Activated gamma-delta T cell (primary cell): ENCODE results near the gene CSTPP1.

Source experiments
- DNase-seq: peaks from one replicate; lab custom pipeline; 2025; lab: John Stamatoyannopoulos, UW

Gene CSTPP1

DNA sequence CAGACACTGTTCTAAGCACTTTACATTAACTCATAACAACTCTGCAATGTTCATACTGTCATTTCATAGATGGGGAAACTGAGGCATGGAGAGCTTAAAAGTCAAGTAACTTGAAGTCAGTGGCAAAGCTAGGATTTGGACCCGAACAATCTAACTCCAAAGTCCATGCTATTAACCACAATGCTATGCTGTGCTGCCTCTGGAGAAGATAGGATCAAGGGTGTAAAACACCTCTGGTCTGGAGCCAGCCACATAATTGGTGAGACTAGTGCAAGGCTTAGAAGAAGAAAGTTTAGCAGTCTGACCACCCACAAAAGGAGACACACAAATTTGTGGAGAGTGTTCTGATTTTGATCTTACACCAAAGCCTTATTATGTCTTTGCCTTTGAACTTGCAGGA is 196.4 kb downstream of the CSTPP1 start:
- DNase-seq: no peak

DNA sequence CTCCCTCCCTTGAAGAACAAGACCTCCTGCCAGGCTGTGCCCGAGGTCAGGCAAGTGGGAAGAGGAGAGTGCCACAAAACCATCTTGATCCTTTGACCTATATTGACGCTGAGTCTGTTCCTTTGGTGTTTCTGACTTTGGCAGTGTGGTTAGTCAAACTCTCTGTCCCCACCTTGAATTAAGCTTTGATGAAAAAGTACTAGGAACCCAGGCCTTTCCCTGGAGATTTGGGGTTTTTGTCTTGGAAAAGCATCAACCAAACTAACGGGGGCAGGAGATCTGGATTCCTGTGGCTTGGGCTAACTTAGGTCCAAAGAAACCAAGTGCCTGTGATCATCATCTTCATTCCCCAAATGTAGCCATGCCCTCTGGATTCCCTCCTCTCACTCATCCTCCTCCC is 199.8 kb downstream of the CSTPP1 start:
- DNase-seq: no peak

DNA sequence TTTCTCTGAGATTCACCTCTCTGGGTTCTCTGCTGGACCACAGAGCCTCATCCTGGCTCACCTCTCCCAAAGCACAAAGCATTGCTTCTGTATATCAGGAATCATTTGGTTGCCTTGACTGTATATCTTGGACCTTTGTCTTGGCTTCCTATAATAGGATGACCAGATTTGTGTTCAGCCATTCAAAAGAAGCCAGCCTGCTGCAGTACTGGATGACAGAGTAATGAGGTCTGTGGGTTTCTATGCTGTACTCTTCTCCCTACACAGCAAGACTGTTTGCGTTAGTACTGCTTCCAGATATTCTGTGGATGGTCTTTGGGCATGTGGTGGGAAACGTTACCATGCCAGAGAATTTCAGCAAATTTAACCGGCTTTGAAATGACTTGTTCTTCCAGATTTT is 200.4 kb downstream of the CSTPP1 start:
- no peak for DNase-seq

DNA sequence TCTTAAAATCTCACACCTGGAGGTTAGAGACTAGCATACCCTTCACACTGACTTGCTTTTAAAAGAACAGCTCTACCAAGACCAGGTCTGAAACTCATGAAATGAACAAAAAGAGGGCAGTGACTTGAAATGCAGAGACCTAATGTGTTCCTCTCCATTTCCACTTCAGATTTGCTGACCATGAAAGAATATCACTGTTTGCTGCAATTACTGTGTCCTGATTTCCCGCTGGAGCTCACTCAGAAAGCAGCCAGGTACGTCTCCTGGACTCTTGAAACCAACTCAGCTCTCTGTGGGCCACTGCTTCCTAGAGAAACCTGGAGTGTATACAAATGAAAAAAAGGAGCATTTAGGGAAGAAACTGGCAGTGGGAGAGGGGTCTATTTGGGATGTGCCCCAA is 200.9 kb downstream of the CSTPP1 start:
- DNase-seq: no peak

DNA sequence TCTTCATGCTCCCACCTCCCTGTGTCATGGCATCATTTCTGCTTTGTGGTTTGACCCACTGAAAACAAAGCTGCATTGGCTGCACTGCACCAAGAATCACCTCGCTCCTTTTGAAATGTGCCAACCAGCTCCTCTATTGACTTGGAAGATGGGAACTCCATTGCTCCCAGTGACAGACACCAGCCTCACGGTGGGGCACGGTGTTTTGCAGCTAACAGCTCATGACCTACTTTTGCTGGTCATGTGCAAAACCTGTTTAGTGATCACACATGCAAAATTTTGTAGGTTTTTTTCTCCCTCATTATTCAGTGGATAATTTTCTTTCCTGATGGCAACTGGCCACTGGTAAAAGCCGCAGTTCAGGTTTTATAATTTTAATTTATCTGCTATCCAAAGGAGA is 203.3 kb downstream of the CSTPP1 start:
- no peak for DNase-seq

DNA sequence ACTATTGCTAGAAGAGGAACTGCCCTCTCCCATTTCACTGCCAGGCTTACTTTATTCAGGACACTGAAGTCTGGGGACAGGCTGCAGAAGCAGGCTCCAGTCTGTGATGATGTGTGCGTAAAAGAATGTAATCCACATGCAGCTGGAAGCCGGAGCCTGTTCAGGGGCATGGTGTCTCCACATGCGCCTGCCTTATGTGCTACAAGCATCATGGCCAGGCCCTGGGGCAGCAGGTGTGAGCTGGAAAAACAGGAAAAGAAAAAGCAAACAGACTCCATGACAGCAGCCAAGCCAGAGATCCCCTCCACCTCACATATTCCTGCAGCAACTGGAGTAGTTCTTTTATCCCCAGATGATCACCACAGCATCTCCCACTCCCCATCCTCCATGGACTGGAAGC is 206.8 kb downstream of the CSTPP1 start:
- no peak for DNase-seq

DNA sequence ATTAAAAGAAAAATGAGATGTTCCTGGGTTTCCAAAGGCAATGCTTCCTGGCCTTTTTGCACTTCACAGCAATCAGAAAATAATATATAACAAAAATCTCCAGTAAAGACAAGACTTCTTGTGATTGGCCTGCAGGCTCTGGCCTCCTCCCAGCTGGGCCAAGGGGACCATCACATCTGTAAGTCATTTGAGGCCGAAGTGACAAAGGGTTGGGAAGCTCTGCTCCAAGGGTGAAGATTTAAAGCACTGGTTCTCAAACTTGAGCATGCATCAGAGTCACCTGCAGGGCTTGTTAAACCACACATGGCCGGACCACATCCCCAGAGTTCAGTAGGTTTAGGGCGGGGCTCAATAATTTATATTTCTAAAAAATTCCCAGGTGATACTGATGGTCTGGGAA is 208.0 kb downstream of the CSTPP1 start:
- DNase-seq: no peak

DNA sequence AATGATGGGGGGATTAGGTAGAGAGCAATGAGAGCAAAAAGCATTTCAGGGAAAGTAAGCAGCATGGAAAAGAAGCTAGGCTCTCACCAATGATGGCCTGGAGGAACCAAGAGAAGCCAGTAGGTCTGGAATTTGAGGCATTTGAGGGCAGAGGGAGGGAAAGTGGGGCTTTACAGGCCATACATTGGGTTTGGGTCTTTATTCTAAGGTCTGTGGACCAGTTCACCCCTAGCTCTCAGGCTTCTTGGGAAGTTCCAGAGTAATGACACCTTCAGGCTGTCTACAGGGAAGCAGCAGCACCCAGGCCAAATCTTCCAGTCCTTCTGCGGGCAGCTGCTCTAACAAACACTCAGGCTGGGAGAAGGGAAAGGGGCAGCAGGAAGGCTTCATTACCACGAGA is 210.7 kb downstream of the CSTPP1 start:
- DNase-seq: no peak

DNA sequence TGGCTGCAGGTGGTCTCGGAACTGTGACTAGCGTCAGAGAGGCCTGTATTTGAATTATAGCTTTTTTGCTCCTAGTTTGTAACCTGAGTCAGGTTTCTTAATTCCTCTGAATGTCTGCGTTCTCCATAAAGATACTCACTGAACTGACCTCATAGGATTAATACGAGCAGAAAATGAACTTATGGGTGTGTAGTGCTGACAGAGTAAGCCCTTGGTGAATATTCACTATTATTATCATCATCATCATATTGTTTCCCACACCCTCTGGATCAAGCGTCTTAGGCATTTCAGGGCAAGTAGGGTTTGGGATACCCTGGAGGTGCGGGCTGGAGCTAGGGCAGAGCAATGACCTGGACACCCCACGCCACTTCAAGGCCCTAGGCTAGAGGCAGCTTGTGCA is 211.1 kb downstream of the CSTPP1 start:
- DNase-seq: no peak

DNA sequence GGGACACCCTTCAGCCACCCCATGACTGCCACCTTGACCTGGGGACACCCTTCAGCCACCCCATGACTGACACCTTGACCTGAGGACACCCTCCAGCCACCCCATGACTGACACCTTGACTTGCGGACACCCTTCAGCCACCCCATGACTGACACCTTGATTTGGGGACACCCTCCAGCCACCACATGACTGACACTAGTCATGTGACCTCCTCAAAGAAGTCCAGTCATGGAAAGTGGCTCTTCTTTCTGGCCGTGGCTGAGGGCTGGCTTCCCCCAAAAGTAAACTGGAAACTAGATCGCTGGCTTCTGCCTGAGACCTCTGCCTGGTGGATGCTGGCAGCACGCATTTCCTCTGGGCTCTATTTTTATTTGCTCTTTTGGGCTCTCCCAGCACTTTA is 211.7 kb downstream of the CSTPP1 start:
- DNase-seq: no peak

DNA sequence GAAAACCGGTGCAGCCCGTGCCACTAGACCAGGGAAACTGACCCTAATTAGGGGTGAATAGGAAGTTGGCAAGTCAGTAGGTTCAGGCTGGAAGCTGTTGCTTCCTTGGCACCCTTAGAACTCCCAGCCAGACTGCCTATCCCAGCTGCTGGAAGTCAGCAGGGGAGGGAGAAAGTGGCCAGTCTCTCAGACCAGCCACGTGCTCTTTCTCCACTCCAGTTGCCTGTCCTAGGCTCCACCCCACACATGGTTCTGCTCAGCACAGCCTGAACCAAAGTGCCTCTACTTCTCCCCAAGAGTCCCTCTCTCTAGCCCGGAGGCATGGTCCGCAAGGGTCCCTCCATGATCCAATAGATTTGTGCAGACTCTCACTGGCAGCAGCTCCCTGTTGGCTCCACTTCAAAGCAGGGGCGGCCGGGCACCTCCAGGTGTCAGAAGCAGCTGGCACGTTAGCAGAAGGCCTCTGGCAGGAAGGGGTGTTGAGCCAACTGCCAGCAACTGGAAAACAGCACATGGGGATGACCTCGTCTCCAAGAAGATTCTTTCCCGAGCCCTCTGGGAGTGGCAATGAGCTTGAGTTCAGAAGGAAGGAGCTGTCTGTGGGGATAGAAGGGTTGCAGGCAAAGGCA is 212.5 kb downstream of the CSTPP1 start:
- DNase-seq: no peak

DNA sequence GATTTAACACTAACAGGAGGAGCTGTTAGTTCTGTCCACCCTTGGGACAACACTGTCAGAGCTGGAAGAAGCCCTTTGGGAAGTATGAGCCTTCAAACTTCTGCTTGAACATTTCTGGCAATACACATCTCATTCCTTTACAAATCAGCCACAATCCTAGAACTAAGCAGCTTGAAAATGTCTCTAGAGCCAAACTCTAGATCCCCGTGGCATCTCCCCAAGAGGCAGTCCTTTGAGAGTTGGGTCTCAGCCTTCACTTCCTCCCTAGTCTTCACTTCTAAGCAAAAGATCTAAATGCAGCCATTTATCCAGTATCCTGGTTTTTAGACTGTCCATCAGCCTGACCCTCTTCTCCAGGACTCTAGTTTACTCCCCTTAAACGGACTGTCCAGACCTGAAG is 213.2 kb downstream of the CSTPP1 start:
- no peak for DNase-seq

DNA sequence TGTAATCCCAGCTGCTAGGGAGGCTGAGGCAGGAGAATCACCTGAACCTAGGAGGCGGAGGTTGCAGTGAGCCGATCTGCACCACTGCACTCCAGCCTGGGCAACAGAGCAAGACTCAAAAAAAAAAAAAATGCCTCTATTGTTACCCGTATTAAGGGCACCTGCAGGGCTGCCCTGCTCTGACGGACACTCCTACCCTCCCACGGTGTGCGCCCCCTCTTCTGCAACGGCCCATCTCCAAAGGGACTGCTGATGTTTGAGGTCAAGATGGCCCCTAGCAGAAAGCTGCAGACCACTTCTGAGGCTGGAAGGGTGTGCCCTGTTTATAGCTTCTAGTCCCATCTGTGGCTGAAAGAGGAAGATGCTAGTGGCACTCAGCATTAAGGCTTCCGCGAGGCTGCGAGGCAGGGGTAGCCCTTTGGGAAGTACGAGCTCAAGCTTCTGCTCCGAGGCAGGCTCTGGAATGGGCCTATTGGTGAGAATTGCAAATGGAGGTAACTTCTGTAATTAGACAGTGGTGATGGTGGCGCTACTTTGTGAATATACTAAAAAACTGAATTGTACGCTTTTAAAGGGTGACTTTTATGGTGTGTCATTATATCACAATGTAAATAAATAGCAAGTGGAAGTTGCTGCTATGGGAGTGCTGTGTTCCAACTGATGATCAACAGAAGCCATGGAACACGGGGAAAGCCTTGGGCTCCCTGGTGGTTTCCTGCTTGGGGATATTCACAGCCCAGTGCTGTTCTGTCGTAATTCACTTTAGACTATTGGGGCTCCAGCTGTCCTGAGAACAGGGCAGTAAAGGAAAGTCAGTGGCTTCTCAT is 215.8 kb downstream of the CSTPP1 start:
- no peak for DNase-seq

DNA sequence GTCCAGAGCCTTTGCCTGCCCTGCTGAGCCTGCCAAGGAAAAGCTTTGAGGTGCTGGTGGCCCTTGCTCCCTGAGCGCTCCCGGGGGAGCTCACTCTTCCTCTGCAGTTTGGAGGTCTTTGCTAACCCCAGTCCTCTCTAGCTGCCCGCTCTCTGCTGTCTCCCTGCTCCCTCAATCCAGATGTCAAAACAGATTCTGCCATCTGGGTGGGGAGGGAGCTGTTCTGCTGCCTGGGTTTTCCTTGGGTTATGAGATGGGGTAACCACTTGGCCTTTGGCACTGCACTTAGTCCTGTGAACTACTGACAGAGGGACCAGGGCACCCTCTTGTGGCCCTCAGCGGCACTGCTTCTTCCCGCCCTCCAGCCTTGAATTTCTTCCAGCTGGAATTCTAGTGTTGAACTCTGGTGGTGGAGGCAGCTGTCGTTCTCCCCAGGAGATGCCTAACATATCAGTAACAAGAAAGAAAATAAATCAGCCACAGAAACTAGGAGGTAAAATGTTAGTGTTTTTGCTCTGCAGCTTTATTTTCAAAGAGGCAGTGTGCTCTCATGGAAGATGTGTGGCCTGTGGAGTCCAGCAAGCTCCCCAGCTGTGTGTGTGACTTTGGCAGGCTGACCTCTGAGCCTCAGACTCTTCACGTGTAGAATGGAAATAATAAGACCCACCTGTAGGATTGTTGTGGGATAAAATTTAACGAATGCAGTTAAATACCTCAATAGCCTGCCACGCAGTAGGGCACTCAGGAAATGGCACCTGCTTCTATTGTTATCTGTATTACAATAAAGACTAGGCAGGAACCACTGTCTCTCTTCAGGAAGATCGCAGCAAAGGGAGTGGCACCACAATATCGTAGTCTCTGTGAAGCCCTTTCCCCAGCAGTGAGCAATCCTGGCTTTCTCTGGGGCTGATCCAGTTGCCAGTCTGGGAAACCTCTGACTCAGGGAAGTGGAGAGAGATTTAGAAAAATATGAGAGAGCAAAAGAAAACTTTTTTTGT is 216.7 kb downstream of the CSTPP1 start:
- no peak for DNase-seq

DNA sequence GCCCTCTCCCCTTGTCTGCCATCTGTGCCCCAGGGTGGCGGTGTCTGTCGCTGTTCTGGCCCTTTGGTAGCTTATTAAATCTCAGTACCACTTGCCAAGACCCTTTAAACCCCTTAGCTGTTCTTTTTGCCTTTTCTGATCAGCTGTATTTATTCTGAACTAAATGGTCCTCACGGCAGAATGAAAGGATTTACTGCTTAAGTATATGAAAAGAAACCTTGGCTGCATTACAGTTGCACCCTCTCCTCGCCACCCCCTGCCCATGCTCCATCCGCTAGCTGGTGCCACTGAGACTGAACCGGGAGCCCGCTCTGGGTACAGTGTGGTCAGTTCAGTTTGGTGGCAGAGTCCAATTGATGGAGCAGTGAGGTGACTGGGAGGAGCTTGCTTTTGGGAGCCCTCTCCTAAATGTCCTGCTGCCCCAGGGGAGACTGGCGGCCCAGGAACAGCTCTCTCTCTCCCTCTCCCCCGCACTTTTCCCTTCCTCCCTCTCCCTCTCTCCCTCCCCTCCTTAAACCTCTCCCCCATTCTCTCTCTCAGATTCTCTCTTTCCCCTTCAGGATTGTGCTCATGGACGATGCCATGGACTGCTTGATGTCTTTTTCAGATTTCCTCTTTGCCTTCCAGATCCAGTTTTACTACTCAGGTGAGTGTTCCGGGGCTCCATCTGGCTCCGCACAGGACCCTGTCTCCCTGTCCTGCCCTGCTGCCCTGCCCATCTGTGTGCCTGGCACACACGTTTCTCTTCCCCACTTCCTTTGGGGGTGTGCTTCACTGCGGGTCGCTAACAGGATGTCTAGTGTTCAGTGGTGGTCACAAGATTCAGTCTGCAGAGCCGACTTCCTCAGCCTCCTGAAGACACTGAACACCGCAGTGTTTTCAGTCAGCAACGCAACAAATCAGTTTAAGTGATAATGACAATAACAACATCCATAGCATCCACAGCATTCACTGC is 218.3 kb downstream of the CSTPP1 start:
- no peak for DNase-seq

DNA sequence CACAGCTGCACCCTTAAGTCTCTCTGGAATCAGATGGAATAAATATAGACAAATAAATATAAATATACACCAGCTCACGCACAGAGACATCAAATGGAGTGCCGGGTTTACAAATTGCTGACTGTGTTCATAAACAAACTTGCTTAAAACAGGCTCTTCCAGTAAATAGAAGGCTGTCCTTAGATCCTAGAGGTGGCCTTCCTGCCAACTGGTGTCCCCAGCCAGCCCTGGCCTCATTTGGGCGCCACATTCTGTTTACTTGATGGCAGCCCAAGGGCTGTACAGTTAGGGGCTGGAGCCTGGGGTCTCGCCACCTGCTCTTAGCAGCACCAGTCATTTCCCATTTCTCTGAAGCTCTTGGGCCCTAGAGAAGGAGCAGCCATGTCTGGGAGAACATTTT is 219.3 kb downstream of the CSTPP1 start:
- no peak for DNase-seq

DNA sequence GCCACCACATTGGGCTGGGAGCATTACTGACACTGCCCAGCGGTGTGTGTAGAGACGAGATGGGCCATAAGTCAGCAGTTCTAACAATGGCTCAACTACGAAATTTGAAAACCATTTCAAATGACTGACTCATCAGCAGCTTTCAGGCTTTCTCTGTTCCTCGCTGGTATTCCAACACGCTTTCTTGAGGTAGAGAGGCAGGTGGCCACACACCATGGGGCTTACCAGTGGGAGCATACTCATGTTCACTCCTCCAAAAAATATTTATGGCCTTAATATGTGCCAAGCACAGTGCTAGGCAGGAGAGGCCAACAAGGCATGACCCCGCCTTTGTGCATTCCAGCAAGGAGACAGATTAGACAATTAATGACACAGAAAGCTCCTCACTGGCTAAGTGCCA is 219.8 kb downstream of the CSTPP1 start:
- no peak for DNase-seq

DNA sequence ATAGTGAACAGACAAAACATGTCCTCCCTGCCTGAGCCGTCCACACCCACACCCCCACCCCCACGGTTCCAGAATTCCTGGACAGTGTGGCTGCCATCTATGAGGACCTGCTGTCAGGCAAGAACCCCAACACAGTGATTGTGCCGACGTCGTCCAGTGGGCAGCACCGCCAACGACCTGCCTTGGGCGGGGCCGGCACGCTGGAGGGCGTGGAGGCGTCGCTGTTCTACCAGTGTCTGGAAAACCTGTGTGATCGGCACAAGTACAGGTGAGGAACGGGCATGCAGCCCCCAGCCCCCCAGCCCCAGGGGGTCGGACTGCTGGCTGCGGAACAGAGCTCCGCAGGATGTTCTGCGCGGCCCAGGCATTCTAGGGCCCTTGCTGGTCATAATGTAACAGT is 220.4 kb downstream of the CSTPP1 start:
- DNase-seq: no peak

DNA sequence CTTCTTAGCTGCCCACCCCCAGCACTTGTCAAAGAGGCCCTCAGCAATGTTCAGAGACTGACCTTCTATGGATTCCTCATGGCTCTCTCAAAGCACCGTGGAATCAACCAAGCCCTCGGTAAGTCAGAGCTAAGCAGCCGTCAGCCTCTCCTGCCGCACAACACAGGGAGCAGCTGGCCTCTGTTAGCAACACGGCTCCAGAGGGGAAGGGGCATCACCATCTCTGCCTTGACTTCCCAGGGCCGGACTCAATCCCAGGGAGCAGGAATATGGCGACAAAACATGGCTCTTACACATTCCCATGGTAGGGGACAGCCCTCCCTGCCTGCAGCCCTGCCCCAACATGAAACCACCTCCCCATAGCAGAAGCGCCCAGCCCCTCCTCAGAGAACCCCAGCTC is 221.2 kb downstream of the CSTPP1 start:
- DNase-seq: no peak

DNA sequence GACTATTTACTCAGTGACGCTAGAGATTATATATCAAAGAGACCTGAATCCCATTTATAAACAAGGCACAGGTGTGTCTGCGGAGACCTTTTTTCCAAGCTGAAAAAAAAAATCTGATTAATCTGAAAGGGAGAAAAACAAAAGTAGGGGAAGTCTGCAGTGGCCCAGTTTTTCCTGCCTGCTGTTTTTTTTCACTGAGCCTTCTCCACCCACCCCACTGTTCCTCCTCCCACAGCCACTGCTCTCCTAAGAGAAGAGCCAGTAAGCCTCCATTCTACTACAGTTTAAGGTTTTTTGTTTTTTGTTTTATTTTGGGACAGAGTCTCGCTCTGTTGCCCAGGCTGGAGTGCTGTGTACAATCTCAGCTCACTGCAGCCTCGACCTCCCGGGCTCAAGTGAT is 221.7 kb downstream of the CSTPP1 start:
- no peak for DNase-seq

DNA sequence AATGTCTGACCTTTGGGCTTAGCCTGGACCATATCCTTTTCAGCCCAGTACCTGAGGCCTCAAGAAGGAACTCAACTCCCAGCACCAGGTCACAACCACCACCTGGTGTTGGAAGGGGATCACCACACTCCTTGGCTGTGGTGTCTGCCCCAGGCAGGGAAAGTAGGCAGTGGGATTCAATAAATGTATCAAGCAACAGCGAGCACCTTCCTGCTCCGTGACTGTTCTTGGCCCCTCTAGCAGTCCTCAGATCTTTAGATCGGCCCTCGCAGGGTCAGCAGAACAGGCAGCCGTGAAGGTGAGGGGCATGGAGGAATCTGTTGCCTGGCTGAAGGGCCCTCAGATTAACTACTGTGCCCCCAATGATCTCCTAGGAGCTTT is 224.2 kb downstream of the CSTPP1 start:
- no peak for DNase-seq
